DMS79 treated with DMSO at 0.1 percent for 48 hours (cell line): ENCODE measurements around the gene DLGAP1.

ENCODE experiments used
- DNase-seq: peaks from one replicate; lab custom pipeline; 2025; lab: John Stamatoyannopoulos, UW

Gene DLGAP1

DNA sequence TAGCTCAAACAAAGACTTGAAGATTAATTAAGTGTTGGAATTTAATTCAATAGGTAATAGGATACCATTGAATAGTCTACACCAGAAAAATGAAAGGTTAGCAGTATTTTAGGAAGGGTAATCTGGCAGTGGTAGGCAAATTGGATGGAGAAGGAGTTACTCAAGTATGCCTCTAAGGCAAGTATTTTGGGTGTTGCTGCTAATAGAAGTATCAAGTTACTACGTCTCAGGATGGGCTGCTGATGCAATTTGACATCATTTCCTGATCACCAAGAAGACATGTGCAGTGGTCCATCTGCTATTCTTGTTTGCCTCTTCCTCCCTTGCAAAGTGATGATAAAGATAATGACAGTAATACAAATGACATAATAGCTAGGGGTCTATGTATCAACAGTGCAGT, 519.8 kb downstream of the DLGAP1 start:
- DNase-seq: peak; percentile 22

DNA sequence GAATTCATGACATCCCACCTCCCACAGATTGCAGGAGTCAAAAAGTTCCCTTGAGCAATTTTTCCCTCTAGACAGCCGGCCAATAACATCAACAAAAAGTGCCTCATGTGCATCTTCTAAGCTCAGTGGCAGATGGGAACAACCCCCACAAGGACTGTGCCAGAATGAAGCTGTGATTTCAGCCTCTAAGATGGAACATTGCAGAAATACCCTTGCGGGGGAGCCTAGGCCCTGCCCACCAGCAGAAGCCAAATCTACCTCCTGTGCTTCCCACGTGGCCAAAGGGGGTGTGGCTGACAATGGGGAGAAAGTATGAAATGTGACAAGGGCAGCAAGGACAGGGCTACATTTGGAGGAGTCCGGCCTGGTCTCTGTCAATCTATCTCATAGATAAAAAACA, 522.8 kb downstream of the DLGAP1 start:
- no peak for DNase-seq

DNA sequence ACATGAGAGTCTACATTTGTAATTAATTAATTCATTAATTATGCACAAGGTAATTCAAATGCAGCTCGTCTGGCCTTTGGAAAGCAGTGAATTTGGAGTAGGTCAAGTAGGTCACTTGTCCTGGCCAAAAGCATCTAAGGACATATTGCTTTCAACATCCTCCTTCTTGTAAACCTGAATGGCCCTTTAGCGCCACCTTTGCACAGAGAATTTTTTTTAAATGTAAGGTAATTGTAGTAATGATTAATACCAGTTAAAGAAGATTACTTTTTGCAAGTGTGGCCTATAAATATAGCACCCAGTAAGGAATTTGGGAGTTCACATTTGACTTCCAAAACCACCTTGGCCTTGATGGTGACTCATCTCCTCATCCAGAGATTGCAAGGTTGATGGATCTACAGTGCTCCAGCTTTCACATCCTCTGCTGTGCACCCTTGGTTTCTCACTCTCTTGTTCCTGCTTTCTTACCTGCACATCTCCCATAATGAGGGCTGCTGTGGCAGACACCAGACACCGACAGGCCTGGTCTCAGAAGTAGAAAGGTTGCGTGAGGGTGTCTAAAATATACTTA, 523.5 kb downstream of the DLGAP1 start:
- no peak for DNase-seq

DNA sequence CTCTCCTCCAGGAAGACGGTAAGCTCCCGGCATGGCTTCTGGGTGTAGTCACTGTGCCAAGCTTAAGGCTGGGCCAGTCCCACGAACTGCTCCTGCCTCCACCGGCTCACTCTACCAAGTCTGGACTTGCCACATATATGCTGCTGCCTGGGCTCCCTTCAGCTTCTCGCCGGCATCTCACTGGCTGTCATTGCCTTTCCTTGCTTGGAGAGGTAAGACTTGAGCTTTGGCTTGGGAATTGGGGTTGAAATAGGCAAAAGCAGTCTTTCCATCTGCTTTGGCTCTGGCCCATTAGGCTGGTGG, 524.1 kb downstream of the DLGAP1 start:
- DNase-seq: no peak

DNA sequence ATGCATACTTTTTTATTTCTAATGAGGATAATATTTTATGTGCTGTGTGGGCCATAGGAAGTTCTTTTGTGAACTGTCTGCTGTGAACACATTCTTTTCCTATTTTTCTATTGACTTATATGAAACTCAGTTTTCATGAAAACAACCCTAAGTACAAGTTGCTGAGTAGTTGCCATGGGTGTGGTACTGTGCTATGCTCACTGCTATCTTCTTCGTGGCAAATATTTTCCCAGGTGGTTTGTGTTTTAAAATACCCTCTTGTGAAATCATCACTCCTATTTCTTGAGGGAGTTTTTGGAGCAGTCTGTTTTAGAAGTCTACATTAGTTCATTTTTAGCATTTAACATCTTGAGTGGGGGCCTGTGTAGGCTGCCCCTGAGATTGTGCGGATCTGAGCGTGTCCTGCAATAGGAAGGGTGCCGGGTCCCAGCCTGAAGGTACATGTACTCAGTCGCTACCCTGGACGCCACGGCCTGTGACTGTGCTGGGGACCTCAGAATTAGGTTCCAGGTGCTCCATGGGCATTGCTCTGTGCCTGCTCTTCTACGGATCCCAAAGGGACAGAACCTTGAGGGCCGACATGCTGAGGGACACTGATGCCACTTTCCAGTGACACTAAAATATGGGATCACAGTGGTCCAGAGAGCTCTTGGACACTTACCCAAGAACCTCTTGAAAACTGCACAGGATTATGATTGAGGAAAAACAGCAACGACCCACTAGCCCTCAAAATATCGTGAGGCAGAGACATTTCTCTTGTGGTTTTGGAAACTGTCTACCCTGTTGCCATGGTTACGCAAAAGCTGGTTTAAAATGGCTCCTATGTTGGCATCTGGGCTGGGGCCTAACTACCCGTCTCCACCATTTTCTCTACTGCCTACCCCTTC, 524.7 kb downstream of the DLGAP1 start:
- no peak for DNase-seq

DNA sequence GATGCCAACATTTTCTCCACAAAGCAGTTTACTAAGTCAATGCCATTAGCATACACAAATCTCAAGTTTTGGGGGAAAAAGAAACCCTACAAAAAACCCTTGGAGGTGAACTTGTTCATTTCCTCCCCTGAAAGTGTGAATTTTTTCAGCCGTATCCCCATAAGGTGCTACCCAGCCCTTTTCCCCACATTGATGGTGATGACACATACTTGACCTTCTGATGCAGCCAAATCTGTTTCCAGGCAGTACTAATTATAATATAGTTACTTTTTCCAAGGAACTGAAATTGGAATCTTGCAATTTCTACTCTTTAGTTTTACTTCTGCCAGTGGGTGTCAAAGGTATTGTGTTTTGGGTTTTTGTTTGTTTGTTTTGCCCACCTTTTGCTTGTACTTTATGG, 530.7 kb downstream of the DLGAP1 start:
- no peak for DNase-seq

DNA sequence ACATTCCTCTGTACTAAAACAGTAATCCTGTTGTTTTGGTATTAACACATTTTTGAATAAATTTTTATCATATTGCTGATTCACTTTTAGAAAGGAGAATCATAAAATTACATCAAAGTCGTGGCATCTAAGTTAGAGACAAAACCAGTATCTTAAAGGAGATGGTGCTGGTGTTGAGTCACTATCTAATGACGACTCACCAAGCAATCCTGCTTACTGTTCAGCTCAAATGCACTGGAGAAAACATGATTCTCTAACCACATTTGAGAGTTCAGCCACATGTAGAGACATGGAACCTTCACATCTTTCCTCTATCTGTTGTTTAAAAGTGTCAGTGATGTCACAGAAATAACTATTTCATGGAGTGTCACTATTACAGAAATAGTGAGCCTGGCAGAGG, 531.4 kb downstream of the DLGAP1 start:
- no peak for DNase-seq

DNA sequence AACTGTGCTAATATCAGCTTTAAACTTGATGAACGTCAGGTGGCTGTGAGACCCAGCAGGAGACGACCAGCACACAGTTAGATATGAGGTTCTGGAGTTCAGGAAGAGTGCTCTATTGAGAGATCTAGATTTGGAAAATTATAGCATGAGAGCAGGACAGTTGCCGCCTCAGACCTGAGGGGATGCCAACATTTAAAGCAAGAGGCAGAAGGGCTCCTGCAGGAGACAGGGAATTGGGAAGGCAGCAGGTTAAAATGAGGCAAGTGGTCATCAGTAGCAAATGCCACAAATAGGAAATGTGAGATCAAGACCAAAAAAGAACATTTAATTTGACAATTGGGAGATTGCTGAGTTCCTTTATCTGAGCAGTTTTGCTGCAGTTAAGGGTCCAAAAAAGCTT, 533.3 kb downstream of the DLGAP1 start:
- DNase-seq: no peak

DNA sequence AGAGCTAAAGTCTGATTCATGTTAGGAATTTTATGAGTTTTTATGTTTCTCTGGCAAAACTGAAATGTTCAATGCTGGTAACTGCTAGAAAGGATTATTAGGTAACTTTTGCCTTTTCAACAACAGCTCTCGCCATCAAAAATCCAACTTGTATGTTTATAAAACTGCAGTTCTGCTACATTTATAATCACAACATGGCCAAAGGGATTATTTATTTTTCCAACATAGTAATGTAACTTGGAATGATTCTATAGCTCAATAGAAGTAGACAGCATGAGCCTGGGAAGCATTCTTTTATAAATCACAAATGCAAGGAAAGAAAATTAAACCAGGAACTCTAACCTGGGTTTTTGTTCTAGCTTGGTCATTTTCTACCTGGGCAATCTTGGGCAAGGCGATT, 534.3 kb downstream of the DLGAP1 start:
- no peak for DNase-seq

DNA sequence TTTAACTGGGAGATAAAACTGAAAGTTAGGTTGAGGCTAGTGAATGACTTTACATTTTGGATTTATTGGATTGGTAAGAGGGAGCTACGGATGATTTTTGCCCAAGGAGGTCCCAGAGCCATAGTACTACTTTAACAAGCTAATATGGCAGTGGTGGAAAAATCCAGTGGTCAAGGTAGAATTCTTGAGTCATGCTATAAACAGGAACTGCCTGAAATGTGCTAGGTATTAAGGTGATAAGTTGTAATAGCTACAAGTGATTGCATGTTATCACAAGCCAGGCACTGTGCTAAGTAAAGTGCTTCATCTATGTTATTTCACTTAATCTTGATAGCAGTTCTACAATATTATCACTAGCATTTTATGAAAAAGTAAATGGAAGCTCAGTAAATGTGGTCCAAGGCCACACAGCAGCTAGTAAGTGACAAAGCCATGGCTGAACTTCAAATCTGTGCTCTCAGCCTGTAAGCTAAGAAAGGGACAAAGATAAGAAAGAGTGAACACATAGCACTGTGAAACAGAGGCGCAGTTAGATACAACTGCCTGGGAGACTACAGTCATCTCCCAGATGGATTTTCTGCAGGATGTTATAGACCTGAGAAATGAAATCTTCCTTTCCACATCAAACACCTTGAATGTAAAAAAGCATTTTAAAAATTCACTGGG, 535.6 kb downstream of the DLGAP1 start:
- DNase-seq: no peak

DNA sequence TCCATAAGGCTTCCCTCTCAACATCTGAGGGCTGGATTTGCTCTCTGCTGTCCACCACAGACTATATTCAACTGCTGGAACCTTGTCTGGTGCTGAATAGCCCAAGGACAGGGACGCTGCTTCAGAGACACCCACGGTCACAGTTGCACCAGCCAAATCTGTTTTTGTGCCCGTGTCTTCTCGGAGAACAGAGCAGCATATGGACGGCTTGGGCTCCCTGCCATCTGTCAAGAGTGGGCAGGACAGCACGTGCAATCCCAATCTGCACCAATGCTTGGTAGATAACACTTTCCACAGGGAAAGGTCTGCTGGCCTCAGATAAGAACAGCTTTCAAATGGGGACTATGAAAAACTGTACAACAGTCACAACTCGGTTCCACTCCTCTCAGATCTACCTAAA, 539.0 kb downstream of the DLGAP1 start:
- no peak for DNase-seq

DNA sequence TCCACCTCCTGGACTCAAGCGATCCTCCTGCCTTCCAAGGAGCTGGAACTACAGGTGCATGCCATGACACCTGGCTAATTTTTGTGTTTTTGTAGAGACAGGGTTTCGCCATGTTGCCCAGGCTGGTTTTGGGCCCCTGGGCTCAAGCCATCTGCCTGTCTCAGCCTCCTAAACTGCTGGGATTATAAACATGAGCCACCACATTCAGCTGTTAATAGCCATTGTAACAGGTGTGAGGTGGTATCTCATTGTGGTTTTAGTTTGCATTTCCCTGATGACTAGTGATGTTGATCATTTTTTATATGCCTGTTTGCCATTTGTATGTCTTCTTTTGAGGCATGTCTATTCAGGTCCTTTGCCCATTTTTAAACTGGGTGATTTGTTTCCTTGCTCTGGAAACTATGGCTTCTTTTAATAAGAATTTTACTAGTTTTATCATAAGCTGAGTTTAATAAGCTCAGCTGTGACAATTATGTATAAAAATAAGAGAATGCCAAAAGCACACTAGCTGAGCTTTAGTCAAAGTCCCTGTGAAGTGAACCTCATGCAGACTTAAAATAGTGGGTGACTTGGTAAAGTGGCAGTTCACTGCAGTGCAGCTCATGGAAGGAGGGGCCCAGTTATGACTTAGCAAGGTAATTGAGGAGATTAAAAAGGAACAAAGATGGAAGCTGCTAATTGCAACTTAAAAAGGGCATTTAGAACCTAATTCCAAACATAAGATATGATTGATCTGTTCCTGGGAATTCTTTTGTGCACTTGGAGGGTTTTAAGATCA, 540.1 kb downstream of the DLGAP1 start:
- no peak for DNase-seq

DNA sequence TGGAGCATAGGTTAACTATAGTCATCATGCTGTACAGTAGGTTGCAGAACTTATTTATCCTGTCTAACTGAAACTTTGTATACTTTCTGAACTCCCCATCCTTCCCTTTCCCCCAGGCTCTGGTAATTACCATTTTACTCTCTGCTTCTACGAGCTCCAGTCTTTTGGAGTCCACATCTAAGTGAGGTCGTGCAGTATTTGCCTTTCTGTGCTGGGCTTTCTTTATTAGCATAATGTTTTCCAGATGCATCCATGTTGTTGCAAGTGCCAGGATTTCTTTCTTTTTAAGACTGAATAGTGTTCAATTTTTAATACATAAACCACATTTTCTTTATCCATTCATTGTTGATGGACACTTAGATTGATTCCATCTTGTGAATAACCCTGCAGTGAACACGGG, 541.0 kb downstream of the DLGAP1 start:
- no peak for DNase-seq

DNA sequence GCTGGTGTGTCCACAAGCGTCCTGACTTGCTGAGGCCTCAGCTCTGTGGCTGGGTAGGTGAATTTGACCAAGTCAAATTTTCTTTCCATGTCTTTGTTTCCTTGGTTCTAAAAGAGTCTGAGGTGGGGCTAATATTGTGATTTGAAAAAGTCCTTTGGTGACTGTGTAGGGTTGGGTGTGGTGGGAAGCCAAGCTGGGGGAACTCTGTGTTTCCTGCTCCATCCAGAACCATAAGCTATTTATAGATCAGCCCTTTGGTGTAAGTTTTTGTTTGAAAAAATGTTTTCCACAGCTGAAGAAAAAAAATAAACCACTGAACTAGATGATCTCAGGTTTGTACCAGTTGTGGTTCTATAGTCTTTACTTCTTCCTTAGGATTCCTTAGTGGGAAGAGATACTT, 542.4 kb downstream of the DLGAP1 start:
- DNase-seq: no peak

DNA sequence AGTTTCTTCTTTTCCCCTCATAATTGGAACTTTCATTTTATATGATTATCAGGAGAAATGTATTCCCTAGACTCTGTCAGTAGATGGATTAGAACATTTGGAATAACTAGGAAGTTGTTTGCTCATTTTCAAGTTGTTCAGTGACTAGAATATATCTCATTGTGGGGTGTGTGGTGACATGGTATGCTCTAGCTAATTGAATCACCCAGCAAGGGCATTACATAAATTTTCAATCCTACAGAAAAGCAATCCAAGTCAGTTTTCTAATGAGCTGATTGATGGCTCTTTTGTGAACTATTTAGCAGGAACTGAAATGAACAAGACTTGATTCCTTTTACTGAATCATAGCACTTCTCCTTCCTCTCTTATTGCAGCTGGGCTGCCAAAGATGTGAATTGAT, 543.7 kb downstream of the DLGAP1 start:
- DNase-seq: no peak

DNA sequence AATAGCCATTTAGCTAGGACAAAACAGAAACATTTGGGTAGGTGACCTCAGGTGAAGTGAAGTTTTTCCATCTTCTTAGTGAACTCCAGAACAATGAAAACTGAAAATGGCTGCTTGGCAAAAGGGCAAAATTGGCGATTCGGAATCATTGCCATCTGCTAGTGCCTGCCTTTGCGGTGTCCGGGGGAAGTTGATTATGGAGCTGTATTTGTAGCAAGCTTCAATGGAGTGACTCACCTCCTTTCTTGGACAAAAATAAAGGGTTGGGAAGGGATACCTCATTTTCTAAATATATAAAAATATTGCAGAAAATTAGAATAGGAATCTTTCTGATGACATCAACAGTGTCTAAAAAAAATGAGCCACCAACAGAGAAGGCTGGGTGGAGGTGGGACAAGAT, 544.6 kb downstream of the DLGAP1 start:
- no peak for DNase-seq

DNA sequence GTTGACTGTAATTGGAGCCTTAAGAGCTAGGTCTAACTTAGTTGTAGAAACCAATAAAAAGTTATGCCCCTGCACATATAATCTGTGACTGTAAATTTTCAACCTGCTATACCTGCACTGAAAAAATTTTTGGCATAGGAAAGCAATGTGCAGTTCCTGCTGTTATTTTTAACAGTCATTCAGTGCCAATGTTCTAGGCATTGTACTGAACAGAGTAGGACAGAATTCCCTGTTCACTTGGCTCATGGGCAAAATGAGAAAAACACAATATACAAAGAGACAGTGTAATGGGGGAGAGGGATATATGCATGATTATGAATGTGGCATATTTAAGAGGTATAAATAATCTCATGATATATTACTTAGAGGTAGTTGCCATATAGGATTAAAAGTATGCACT, 547.2 kb downstream of the DLGAP1 start:
- DNase-seq: no peak

DNA sequence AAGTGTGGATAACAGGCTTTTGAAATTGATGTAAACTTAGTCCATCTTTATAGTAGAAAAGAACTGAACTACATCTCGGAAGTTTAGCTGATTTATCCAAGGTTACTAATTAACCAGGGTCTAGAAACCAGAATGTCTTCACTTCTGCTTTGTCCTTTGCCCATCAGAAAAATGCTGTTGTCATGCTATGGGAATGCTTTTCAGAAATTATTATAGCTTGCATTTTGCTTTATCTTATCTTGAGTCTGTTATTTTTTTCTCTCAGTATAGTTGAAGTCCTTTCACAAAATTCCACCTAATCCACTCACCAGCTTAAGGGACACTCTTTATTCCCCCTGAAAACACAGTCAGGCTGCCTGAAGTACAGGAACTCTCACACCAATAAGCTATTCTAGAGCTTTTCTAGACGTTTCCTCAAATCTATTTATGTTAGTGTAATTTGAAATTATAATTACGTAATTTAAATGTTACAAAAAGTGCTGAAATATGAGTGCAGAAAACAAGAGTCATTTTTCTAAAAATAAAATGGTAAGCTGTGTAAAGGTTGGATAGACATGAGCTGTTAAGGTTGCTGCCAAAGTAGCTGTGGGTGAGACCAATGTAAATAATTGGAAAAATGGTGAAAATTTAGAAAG, 548.9 kb downstream of the DLGAP1 start:
- DNase-seq: no peak

DNA sequence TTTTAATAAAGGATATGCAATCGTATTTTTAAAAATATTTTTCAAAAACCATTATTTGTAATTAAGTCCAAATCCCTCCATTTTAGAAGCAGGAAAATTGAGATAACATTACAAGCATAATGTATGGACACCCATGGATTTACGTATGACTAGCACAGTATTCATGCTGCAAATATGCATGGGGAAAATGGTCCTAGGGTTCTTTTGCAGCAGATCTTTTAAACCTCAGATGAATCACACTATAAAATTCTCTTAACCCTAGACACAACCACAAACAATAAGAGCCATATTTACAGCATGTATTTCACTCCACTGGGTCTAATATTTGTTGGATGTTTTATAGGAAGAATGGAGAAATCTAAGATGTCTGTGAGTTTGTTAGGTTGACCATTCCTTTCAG, 551.8 kb downstream of the DLGAP1 start:
- no peak for DNase-seq

DNA sequence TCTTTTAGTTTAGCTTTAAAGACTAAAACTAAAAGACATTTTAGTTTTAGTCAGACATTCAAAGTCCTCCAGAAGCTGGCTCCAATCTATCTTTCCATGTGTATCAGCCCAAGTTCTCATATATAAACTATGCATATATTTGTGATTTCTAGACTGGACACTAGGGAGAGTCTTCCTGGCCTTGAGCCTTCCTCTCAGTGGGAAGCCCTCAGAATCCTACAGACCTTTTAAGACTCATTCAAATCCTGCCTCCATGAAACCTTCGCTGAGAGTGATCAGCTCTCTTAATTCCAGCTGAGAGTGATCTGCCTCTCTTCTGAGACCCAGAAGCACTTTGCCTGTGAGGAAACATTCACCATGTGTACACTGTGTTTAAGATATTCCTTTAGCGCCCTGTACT, 552.4 kb downstream of the DLGAP1 start:
- DNase-seq: no peak

DNA sequence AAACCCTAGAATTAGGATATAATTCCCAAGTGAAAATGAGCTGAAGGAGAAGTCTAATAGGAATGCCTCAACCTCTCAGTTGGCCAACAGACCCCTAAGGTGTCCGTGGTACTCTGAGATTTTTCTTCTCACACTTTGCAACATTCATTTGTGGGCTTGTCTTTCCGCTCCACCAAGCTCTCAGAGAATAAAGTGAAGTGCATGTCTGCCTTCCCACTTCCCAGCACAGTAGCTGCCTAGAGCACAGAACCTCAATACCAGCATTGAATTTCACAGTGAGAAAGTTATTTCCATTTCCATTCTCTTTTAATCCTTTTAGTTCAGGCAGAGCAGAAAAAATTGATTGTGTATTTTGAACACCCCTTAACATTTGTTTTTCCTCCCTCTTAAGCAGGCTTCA, 553.3 kb downstream of the DLGAP1 start:
- peak; percentile 68 for DNase-seq

DNA sequence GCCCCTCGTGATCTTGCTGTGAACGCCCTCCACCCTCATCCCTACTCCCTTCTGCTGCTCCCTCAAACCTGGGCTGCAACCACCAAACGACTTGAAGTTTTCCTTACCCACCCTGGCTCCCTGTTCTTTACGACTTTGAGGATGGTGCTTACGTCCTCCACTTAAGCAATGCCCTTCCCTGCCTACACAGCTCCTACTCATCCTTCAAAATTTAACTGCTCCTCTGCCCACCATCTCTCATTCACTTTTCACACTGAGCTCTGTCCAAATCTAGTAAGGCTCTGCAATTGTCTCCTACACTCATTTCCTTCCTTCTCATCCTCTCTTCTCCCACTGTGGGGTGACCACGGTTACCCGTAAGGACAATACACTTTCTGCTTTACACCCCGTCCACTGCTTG, 554.1 kb downstream of the DLGAP1 start:
- no peak for DNase-seq
